ENCODE data around the gene C2CD3.
"Not testable (repeated sequence)": the region's sequence is repeated elsewhere in the genome, so short reads cannot be mapped to it uniquely, and the experiment has no call there.

The C2CD3 gene

DNA sequence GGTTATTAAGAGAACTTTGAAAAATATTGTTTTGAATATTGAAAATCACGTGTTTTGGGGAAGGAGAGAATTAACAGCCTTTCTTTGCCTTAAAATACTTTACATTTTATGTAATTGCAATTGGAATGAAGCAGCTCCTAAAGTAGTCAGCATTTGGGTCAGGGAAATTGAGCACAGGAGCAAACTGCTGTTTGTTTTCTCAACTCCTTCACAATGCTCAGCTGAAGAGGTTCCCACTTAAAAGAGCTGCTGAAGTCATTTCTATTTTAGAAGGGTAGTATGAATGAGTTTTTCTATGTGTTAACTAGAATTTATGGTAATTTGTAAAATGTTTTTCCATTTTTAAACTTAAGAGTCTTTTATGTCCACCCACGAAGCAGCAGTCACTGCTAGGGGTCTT, 180.1 kb downstream of the C2CD3 start:
- no peak overlapping the region for H3K4me3 ChIP-seq (ENCODE audit: low read length)
- TF ChIP-seq, protein P1, sequence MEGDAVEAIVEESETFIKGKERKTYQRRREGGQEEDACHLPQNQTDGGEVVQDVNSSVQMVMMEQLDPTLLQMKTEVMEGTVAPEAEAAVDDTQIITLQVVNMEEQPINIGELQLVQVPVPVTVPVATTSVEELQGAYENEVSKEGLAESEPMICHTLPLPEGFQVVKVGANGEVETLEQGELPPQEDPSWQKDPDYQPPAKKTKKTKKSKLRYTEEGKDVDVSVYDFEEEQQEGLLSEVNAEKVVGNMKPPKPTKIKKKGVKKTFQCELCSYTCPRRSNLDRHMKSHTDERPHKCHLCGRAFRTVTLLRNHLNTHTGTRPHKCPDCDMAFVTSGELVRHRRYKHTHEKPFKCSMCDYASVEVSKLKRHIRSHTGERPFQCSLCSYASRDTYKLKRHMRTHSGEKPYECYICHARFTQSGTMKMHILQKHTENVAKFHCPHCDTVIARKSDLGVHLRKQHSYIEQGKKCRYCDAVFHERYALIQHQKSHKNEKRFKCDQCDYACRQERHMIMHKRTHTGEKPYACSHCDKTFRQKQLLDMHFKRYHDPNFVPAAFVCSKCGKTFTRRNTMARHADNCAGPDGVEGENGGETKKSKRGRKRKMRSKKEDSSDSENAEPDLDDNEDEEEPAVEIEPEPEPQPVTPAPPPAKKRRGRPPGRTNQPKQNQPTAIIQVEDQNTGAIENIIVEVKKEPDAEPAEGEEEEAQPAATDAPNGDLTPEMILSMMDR (IDR thresholded peaks at IDR 0.05; ENCODE audit: insufficient read depth, low read depth, low read length, missing control alignments): no peak
- DNase-seq (ENCODE audit: low read depth): no peak

DNA sequence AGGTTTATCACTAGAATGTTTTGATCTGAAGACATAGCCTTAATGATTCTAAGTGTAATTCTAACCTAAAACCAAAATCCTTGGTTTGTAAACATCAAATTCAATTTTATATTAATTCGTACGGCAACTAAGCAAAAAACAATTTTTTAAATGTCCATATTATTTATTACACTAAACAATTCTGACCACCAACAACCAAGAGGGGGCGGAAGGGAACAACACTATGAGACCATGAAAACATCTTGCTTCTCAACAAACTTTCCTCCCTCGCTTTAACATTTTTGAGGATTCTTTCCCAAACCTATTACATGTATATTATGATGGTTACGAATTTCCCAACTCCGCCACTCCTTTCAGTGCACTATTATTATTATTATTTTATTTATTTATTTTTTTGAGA, 181.6 kb downstream of the C2CD3 start:
- DNase-seq (ENCODE audit: low read depth): no peak
- H3K4me3 ChIP-seq (ENCODE audit: low read length): no peak overlapping the region
- TF ChIP-seq, protein P1 (IDR thresholded peaks at IDR 0.05; ENCODE audit: insufficient read depth, low read depth, low read length, missing control alignments): no peak

DNA sequence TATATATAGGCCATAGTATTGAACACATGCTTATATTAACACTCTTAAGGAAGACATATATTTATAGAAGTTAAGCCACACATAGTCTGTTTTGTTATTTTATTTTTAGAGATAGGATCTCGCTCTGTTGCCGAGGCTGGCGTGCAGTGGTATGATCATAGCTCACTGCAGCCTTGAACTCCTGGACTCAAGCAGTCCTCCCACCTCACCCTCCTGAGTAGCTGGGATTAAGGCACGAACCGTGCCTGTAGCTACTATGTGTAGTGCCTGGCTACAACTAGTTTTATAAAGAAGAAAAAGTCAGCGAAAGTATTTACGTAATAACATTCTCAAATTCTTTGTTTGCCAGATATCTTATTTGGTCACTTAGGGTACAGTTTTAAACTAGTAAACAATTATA, 182.6 kb downstream of the C2CD3 start:
- no peak overlapping the region for H3K4me3 ChIP-seq (ENCODE audit: low read length)
- DNase-seq (ENCODE audit: low read depth): no peak
- TF ChIP-seq, protein P1 (IDR thresholded peaks at IDR 0.05; ENCODE audit: insufficient read depth, low read depth, low read length, missing control alignments): no peak

DNA sequence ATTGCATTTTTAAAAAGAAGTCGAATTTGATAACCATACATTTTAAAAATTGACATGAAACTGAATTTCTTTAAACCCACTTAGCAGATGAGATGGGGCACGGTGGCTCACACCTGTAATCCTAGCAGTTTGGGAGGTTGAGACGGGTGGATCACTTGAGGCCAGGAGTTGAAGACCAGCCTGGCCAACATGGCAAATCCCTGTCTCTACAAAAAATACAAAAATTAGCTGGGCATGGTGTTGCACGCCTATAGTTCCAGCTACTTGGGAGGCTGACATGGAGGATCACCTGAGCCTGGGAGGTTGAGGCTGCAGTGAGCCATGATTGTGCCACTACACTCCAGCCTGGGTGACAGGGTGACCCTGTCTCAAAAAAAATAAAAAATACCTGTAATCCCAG, 185.1 kb downstream of the C2CD3 start:
- not testable (repeated sequence) for H3K4me3 ChIP-seq (ENCODE audit: low read length); DNase-seq (ENCODE audit: low read depth)

DNA sequence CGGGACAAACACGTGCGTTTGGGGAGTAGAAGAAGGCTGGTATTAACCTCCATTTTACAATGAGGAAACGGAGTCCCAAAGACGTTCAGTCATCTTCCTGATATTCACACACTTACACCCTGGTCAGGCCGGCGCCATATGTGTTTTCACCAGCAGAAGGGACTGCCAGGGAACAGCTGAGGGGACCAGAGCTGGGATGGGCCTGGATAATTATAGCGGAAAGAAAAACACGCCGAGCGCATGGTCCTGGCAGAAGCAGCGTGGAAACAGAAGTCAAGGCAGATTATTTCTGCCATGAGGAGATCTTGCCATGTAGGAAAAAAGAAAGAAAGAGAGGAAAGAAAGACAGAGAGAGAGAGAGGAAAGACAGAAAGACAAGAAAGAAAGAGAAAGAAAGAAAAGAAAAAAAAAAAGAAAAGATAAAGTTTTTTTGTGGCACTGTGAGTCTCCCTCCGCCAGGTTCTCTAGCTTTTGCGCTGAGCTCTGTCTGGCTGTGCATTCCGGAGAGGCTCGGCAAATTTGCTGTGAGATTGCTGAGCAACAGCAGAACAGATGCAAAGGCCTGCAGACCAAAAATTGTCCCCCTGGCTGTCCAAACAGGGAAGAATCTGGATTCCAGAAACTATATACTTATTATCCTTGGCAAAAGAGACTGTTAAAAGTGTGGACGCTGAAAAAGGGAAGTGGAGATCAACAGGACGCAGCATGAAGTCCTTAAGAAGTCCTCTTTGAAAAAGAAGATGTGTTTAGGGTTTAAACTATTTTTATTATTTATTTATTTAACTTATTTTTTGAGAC, 186.9 kb downstream of the C2CD3 start:
- no peak for DNase-seq (ENCODE audit: low read depth)
- peak overlapping the region; percentile 59 for H3K4me3 ChIP-seq (ENCODE audit: low read length)
- TF ChIP-seq, protein P1 (IDR thresholded peaks at IDR 0.05; ENCODE audit: insufficient read depth, low read depth, low read length, missing control alignments): no peak

DNA sequence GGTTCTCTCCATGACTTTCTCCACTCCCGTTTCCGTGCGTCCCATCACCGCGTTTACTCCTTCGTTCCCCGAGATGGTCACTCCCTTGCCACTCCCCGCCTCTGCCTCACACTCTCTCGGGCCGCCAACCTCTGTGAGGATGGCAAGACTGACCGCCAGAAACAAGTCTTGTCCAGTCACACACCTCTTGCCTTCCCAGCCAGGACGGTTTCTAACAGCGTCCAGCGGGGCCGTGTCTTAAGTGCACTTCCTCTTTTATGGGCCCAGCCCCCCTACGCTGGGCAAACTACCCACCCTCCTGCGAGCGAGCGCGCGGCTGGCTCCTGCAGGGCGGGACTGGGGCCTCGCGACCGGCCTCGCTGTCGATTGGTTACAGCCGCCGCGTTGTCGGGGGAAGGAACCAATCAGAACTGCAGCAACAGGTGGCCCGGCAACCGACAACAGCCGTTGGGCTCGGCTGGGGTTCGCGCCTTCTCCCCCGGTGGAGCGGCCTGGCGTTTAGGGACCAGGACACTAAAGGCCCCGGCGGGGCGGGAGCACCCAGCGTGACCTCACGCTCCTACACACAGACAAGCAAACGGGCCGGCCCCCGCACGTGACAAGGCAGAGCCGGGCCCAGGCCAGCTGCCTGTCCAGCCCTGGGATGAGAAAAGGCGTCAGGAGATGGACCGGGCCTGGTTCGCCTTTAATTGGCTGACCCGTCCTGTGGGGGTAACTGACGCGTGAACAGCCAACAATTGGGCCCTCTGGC, 187.6 kb downstream of the C2CD3 start:
- H3K4me3 ChIP-seq (ENCODE audit: low read length): peak overlapping the region; percentile 59
- TF ChIP-seq, protein P1 (IDR thresholded peaks at IDR 0.05; ENCODE audit: insufficient read depth, low read depth, low read length, missing control alignments): no peak
- DNase-seq (ENCODE audit: low read depth): peak; percentile 90

DNA sequence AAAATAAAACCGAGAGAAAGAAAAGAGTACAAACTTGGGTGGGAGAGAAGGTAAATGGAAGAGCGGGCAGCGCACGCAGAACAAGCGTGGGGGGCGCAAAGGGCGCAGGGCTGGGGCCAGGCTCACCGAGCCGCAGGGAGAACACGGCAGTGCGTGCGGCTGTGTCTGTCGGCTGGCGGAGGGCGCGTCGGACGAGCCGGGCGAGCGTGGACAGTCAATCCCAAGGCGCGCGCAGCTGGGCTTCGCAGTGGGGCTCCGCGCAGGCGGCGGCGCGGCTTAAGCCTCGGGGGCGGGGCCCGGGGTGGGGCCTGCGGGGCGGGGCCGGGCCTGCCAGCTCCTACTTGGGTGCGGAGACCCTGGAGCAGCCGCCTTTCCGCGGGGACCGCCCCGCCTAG, 188.2 kb downstream of the C2CD3 start, which contains the start of gene UCP2:
TSS of gene UCP2 (minus strand) at position 249 of the 395 bp plus-strand sequence. CDS start 4,465 bp downstream, outside the sequence.
- H3K4me3 ChIP-seq (ENCODE audit: low read length): peak within 1 kb of the TSS; percentile 59
- peak; percentile 78 for DNase-seq (ENCODE audit: low read depth)
- TF ChIP-seq, protein P1 (IDR thresholded peaks at IDR 0.05; ENCODE audit: insufficient read depth, low read depth, low read length, missing control alignments): no peak
